Esophagus squamous epithelium (tissue), 4 donors: ENCODE results near the gene TUBGCP4.

ENCODE experiments used
- CTCF ChIP-seq, 6 experiments: fragments of 450-650 bp in 4 of 6; fragments of 200-600 bp in 2 of 6; sonication (generic) in 2 of 6; IDR thresholded peaks; one replicate each; pipeline ENCODE4 v1.5.1; 2016 to 2019; ENCODE audit warnings: antibody characterized with exemption in 6 of 6, mild to moderate bottlenecking in 4 of 6, moderate library complexity in 4 of 6
- POLR2A ChIP-seq, 4 donors: fragments of 450-650 bp; IDR thresholded peaks; one replicate each; pipeline ENCODE4 v1.6.1; 2017; ENCODE audit warnings: antibody characterized with exemption in 4 of 4, mild to moderate bottlenecking in 4 of 4, moderate library complexity in 3 of 4

- TF ChIP-seq CTCF (IDR thresholded peaks at IDR 0.05) (no peak), POLR2A (IDR thresholded peaks at IDR 0.05) (no peak)
Observed at GRCh38 chr15:43370310-43370974, 459 bp upstream of the TUBGCP4 start.
